ENCODE measurements around the gene RABEP1. TPM values are rescaled to one million over a fixed set of nuclear protein-coding genes. Genes with fewer than 3 reads are reported as not detected.
"Not testable (repeated sequence)": the region's sequence is repeated elsewhere in the genome, so short reads cannot be mapped to it uniquely, and the experiment has no call there.

RABEP1 gene
- total RNA-seq: 45.5 TPM
- polyA plus RNA-seq: 10 to 100 TPM; 23.7 to 29.0 (median 26.7) TPM

DNA sequence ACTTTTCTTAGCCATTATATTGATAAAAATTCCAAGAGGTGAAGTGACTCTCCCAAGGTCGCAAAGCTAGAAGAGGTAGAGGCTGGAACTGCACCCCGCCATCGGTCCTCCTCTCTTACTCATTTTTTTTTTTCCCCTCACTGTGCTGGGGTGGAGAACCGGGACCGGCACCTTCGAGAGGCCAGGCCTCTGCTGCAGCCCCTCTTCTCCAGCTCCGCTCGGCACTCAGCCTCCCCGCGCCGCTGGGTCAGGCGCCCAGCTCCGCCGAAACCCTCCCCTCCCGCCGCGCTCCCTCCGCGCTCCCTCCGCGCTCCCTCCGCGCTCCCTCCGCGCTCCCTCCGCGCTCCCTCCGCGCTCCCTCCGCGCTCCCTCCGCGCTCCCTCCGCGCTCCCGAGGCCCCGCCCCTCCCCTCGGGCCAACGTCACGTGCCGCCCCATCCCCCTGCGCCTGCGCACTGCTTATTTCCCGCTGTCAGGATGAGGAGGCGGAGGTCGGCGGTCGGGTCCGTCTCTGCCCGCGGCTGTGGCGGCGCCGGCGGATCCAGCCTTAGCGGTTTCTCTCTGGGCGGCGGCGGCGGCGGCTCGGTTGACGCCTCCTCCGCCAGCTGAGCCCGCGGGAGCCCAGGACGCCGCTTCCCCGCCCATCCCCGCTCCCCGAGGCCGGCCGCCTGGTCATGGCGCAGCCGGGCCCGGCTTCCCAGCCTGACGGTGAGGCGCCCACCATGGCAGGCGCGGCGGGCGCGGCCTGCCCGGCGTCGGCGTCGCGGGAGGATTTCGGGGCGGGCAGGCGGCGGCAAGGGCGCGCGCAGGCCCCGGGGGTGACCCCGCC lies at the start of gene RABEP1:
Gene RABEP1, plus strand, starts transcription at position 471 of the 828 bp plus-strand sequence. Its CDS starts 203 bp downstream, at position 674.
- Histone ChIP-seq H3K4me1 (ENCODE audit: control insufficient read depth, insufficient read depth, low read length, poor library complexity, severe bottlenecking) (peaks cover 28% of the 10 kb centered on the region), H3K4me3 (ENCODE audit: low read depth, low read length) (peak within 1 kb of the TSS; percentile 92), H3K36me3 (ENCODE audit: control insufficient read depth, insufficient read depth, low read length) (no peaks in the 10 kb centered on the region), H3K27me3 (ENCODE audit: control insufficient read depth, insufficient read depth, low read length) (no peaks in the 10 kb centered on the region), H3K9me3 (ENCODE audit: control insufficient read depth in 2 of 2, low read length in 2 of 2) (no peaks in the 10 kb centered on the region), H3K27ac (ENCODE audit: insufficient read depth, low read length, poor library complexity, severe bottlenecking) (peak within 1 kb of the TSS; percentile 68)
- peaks cover 0 to 2% (median 0%) of the 10 kb centered on the region in 7 donors for H3K9me3 Mint-ChIP-seq
- peak within 1 kb of the TSS; percentile 73 to 96 (median 94) for H3K4me3 Mint-ChIP-seq
- peaks cover 12% of the 10 kb centered on the region for H3K27me3 Mint-ChIP-seq
- H3K4me1 Mint-ChIP-seq: peaks cover 23 to 46% (median 32%) of the 10 kb centered on the region in 4 donors
- no peaks in the 10 kb centered on the region for H3K36me3 Mint-ChIP-seq
- H3K27ac Mint-ChIP-seq: peak within 1 kb of the TSS; percentile 71 to 94 (median 82)
- DNase-seq (peak; percentile 88 to 93 (median 90)), ATAC-seq (ENCODE audit: low read depth in 2 of 2) (peak; percentile 75 to 81)

- DNase-seq; H3K4me3 ChIP-seq (ENCODE audit: low read depth, low read length); H3K27me3 Mint-ChIP-seq; H3K9me3 Mint-ChIP-seq; H3K36me3 ChIP-seq (ENCODE audit: control insufficient read depth, insufficient read depth, low read length); H3K27ac ChIP-seq (ENCODE audit: insufficient read depth, low read length, poor library complexity, severe bottlenecking); ATAC-seq (ENCODE audit: low read depth in 2 of 2); H3K27me3 ChIP-seq (ENCODE audit: control insufficient read depth, insufficient read depth, low read length); H3K9me3 ChIP-seq (ENCODE audit: control insufficient read depth in 2 of 2, low read length in 2 of 2); H3K4me3 Mint-ChIP-seq: not testable (repeated sequence)
- peaks cover 12% of the 10 kb centered on the region for H3K4me1 ChIP-seq (ENCODE audit: control insufficient read depth, insufficient read depth, low read length, poor library complexity, severe bottlenecking)
- Mint-ChIP-seq H3K36me3 (peaks cover 23% of the 10 kb centered on the region), H3K27ac (peak overlapping the region in 2 of 3 donors; percentile 59 to 85), H3K4me1 (peaks cover 8 to 48% (median 9%) of the 10 kb centered on the region in 4 donors)
Measured at GRCh38 chr17:5233492-5233891, 48.6 kb upstream of the RABEP1 start.

- Histone ChIP-seq H3K4me1 (ENCODE audit: control insufficient read depth, insufficient read depth, low read length, poor library complexity, severe bottlenecking) (peaks cover 13% of the 10 kb centered on the region), H3K27ac (ENCODE audit: insufficient read depth, low read length, poor library complexity, severe bottlenecking) (no peak within 1 kb of the TSS), H3K4me3 (ENCODE audit: low read depth, low read length) (no peak within 1 kb of the TSS), H3K27me3 (ENCODE audit: control insufficient read depth, insufficient read depth, low read length) (no peaks in the 10 kb centered on the region), H3K36me3 (ENCODE audit: control insufficient read depth, insufficient read depth, low read length) (no peaks in the 10 kb centered on the region), H3K9me3 (ENCODE audit: control insufficient read depth in 2 of 2, low read length in 2 of 2) (no peaks in the 10 kb centered on the region)
- peaks cover 6 to 51% (median 9%) of the 10 kb centered on the region in 4 donors for H3K4me1 Mint-ChIP-seq
- H3K4me3 Mint-ChIP-seq: no peak within 1 kb of the TSS
- H3K27me3 Mint-ChIP-seq: peaks cover 5% of the 10 kb centered on the region
- peaks cover 17% of the 10 kb centered on the region for H3K36me3 Mint-ChIP-seq
- ATAC-seq (ENCODE audit: low read depth in 2 of 2) (peak; percentile 39 to 53), DNase-seq (no peak)
- H3K27ac Mint-ChIP-seq: peak within 1 kb of the TSS; percentile 73 to 85 (median 77)
- no peaks in the 10 kb centered on the region for H3K9me3 Mint-ChIP-seq
Measured at GRCh38 chr17:5234645-5235576, 47.2 kb upstream of the RABEP1 start, which contains the start of gene SCIMP. SCIMP (minus strand) TSS chr17:5234860; CDS start chr17:5234755, 105 bp downstream.

DNA sequence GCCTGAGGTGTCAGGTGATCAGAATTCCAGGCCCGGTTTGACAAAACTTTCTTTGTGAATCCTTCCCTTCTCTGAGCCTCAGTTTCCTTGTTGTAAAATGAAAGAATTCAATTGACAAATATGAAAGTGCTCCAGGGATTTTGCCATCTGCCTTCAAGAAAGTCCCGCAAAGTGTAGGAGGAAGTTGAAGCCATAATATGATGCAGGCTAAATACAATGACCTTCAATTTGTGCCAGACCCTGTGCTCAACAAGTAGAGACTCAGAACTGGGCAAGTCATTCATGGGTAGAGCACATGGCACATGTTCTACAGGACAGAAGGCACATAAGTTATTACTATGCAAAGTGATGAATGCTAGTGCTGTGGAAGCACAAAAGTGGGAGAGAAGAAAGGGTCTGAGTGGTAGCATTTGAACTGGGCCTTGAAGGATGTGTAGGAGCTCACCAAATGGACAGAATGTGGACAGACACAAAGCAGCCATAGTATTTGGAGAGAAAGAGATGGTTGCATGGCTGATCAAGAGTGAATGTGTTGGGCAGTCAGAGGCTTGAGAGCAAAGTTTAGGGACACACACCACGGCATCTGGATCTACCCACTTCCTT lies 45.0 kb upstream of the RABEP1 start:
- Histone ChIP-seq H3K27me3 (ENCODE audit: control insufficient read depth, insufficient read depth, low read length) (no peaks in the 10 kb centered on the region), H3K36me3 (ENCODE audit: control insufficient read depth, insufficient read depth, low read length) (no peaks in the 10 kb centered on the region), H3K4me3 (ENCODE audit: low read depth, low read length) (no peak overlapping the region), H3K27ac (ENCODE audit: insufficient read depth, low read length, poor library complexity, severe bottlenecking) (no peak overlapping the region), H3K4me1 (ENCODE audit: control insufficient read depth, insufficient read depth, low read length, poor library complexity, severe bottlenecking) (peaks cover 20% of the 10 kb centered on the region), H3K9me3 (ENCODE audit: control insufficient read depth in 2 of 2, low read length in 2 of 2) (no peaks in the 10 kb centered on the region)
- H3K27me3 Mint-ChIP-seq: peaks cover 5% of the 10 kb centered on the region
- no peak for ATAC-seq (ENCODE audit: low read depth in 2 of 2)
- peaks cover 8 to 58% (median 13%) of the 10 kb centered on the region in 4 donors for H3K4me1 Mint-ChIP-seq
- H3K27ac Mint-ChIP-seq: peak overlapping the region; percentile 12 to 90 (median 70)
- no peaks in the 10 kb centered on the region for H3K9me3 Mint-ChIP-seq
- peaks cover 13% of the 10 kb centered on the region for H3K36me3 Mint-ChIP-seq
- no peak for DNase-seq
- peak overlapping the region in 1 of 4 donors; percentile 74 for H3K4me3 Mint-ChIP-seq

- peaks cover 25% of the 10 kb centered on the region for H3K4me1 ChIP-seq (ENCODE audit: control insufficient read depth, insufficient read depth, low read length, poor library complexity, severe bottlenecking)
- H3K4me3 Mint-ChIP-seq: peak overlapping the region in 2 of 4 donors; percentile 43 to 74
- peak in 1 of 3 donors; percentile 74 for DNase-seq
- no peaks in the 10 kb centered on the region for H3K9me3 Mint-ChIP-seq
- peak; percentile 36 to 53 for ATAC-seq (ENCODE audit: low read depth in 2 of 2)
- no peaks in the 10 kb centered on the region for H3K9me3 ChIP-seq (ENCODE audit: control insufficient read depth in 2 of 2, low read length in 2 of 2)
- H3K27me3 Mint-ChIP-seq: peaks cover 5% of the 10 kb centered on the region
- H3K27ac Mint-ChIP-seq: peak overlapping the region; percentile 59 to 90 (median 70)
- no peak overlapping the region for H3K4me3 ChIP-seq (ENCODE audit: low read depth, low read length)
- peaks cover 8 to 63% (median 17%) of the 10 kb centered on the region in 4 donors for H3K4me1 Mint-ChIP-seq
- no peaks in the 10 kb centered on the region for H3K27me3 ChIP-seq (ENCODE audit: control insufficient read depth, insufficient read depth, low read length)
- H3K36me3 Mint-ChIP-seq: peaks cover 13% of the 10 kb centered on the region
- H3K36me3 ChIP-seq (ENCODE audit: control insufficient read depth, insufficient read depth, low read length): no peaks in the 10 kb centered on the region
- no peak overlapping the region for H3K27ac ChIP-seq (ENCODE audit: insufficient read depth, low read length, poor library complexity, severe bottlenecking)
Measured at GRCh38 chr17:5237541-5238016, 44.5 kb upstream of the RABEP1 start.

GRCh38 chr17:5238333-5238732 lies 43.8 kb upstream of the RABEP1 start:
- H3K9me3 ChIP-seq (ENCODE audit: control insufficient read depth in 2 of 2, low read length in 2 of 2): no peaks in the 10 kb centered on the region
- no peaks in the 10 kb centered on the region for H3K27me3 ChIP-seq (ENCODE audit: control insufficient read depth, insufficient read depth, low read length)
- peak overlapping the region; percentile 79 to 90 (median 84) for H3K27ac Mint-ChIP-seq
- H3K4me1 Mint-ChIP-seq: peaks cover 8 to 66% (median 24%) of the 10 kb centered on the region in 4 donors
- H3K36me3 ChIP-seq (ENCODE audit: control insufficient read depth, insufficient read depth, low read length): no peaks in the 10 kb centered on the region
- peaks cover 5% of the 10 kb centered on the region for H3K27me3 Mint-ChIP-seq
- peaks cover 32% of the 10 kb centered on the region for H3K4me1 ChIP-seq (ENCODE audit: control insufficient read depth, insufficient read depth, low read length, poor library complexity, severe bottlenecking)
- no peak overlapping the region for H3K27ac ChIP-seq (ENCODE audit: insufficient read depth, low read length, poor library complexity, severe bottlenecking)
- DNase-seq: no peak
- peaks cover 13% of the 10 kb centered on the region for H3K36me3 Mint-ChIP-seq
- H3K9me3 Mint-ChIP-seq: no peaks in the 10 kb centered on the region
- no peak for ATAC-seq (ENCODE audit: low read depth in 2 of 2)
- no peak overlapping the region for H3K4me3 Mint-ChIP-seq
- H3K4me3 ChIP-seq (ENCODE audit: low read depth, low read length): no peak overlapping the region

DNA sequence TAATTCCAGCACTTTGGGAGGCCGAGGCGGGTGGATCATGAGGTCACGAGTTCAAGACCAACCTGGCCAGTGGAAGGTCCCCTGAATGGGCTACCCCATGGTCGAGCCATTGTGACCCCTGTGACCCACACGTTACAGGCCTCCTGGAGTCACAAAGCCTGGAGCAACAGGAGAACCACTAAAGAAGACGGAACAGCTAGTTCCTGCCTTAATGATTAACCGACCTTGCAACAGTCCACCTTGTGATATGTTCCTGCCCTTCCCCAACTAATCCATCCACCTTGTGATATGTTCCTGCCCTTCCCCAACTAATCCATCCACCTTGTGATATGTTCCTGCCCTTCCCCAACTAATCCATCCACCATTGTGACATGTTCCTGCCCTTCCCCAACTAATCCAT lies 42.3 kb upstream of the RABEP1 start:
- not testable (repeated sequence) for H3K27me3 Mint-ChIP-seq; H3K36me3 ChIP-seq (ENCODE audit: control insufficient read depth, insufficient read depth, low read length); H3K9me3 ChIP-seq (ENCODE audit: control insufficient read depth in 2 of 2, low read length in 2 of 2); H3K9me3 Mint-ChIP-seq; DNase-seq; ATAC-seq (ENCODE audit: low read depth in 2 of 2); H3K4me3 Mint-ChIP-seq; H3K27me3 ChIP-seq (ENCODE audit: control insufficient read depth, insufficient read depth, low read length); H3K27ac ChIP-seq (ENCODE audit: insufficient read depth, low read length, poor library complexity, severe bottlenecking); H3K4me3 ChIP-seq (ENCODE audit: low read depth, low read length)
- Mint-ChIP-seq H3K27ac (peak overlapping the region in 1 of 3 donors; percentile 51), H3K4me1 (peaks cover 8 to 71% (median 26%) of the 10 kb centered on the region in 4 donors), H3K36me3 (peaks cover 11% of the 10 kb centered on the region)
- peaks cover 32% of the 10 kb centered on the region for H3K4me1 ChIP-seq (ENCODE audit: control insufficient read depth, insufficient read depth, low read length, poor library complexity, severe bottlenecking)
